HG02763 (cell line): Measurements from ENCODE around the gene SLC22A4.

Source experiments
- ATAC-seq: cut with Tn5 transposase; IDR thresholded peaks from one replicate; pipeline ENCODE4 v1.9.1; 2021; ENCODE audit warnings: mild to moderate bottlenecking, moderate library complexity; ENCODE audit not compliant: unreplicated experiment

Gene SLC22A4

DNA sequence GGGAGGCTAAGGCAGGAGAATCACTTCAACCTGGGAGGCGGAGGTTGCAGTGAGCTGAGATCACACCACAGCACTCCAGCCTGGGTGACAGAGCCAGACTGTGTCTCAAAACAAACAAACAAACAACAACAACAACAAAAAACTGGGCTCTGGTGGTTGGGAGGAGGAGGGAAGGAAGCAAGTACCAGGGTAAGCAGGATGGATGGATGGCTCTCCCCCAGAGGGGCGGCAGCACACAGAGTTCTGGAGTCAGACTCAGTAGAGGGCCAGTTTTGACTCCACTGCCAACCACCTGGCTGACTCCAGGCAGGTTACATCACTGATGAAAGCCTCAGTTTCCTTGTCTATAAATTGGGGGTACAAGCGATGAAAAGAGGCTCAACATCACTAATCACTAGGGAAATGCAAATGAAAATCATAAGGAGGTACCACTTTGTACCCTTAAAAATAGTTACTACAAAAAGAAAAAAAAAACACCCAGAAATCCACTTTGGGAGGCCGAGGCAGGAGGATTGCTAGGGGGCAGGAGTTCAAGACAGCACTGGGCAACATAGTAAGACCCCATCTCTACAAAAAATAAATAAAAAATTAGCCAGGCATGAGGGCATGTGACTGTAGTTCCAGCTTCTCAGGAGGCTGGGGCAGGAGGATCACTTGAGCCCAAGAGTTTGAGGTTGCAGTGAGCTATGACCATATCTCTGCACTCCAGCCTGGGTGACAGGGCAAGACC is 3.2 kb downstream of the SLC22A4 start:
- no peak for ATAC-seq

DNA sequence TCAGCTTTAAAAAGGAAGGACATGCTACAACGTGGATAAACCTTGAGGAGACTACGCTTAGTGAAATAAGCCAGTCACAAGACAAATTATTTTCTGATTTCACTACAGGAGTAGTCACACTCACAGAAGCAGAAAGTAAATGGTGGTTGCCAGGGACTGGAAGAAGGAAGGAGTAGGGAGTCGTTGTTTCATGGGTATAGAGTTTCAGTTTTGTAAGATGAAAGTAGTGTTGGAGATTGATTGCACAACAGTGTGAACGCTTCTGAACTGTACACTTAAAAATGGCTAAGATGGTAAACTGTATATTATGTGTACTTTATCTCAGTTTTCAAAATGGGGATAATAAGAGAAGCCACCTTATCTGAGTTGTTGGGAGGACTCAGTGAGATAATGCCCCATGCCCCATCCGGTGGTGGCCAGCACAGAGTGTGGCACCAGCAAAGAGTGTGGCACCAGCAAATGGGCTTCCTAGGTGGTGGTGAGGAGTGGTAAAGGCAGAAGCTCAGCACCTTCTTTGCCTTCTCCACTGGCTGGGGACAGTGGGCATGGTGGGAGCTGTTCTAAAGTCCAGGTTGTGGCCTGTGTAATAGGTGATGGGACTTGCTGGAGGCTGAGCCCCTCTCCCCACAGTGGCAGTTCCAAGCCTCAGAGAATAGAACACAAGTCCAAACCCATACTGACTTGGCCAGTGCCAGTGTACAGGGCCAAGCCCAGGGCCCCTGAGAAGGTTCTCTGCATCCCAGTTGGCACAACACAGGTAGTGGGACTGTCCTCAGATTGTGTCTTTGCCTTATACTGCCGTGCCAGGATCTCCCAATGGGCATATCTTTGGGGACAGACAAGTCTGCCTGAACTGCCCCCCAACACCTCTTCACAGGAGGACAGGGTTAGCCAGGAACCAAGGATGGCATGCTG is 4.4 kb downstream of the SLC22A4 start:
- no peak for ATAC-seq

DNA sequence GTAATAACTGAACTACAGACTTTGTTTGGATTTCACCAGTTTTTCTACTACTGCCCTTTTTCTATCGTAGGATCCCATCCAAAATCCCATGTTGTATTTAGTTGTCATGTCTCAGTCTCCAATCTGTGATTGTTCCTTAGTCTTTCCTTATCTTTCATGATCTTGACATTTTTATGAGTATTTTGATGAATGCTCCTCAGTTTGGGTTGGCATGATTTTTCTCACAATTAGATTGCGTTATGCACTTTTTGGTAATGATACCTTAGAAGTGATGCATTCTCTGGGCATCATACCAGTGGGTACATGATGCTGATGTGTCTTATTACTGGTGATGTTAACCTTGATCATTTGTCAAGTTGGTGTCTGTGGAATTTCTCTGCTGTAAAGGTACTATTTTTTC is 5.7 kb downstream of the SLC22A4 start:
- no peak for ATAC-seq

DNA sequence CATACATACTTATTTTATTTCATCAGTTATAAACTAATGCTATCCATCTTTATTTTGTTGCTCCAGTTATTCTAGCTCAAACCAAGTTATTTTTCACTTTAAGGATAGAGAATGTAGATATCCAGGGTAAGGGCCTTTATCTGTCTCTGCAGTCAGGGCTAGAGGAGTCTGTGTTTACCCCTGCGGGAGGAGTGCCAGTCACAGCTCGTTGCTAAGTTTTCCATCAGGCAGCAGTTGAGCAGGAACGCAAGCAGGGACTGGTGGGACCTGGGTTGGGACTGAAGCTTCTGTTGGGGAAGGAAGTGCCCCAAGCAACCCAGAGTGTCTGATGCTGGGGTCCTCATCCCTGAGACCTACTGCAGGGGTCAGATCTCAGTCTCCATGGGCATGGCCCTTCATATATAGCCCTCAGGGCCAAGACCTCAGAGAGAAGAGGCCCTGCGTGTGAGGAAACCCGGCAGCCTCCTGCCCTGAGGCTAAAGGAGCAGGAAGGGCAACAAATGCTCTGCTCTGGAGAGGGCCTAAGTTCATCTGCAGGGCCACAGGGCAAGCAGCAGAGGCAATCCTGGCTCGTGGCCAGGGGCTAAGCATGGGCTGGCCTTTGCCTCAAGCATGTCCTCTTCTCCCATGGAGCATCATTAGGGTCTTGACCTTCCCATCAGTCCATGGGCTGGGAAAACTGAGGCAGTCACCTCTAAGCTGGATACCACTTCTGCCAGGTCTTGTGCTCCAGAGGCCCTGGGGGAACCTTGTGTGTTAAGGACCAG is 6.6 kb downstream of the SLC22A4 start:
- no peak for ATAC-seq

DNA sequence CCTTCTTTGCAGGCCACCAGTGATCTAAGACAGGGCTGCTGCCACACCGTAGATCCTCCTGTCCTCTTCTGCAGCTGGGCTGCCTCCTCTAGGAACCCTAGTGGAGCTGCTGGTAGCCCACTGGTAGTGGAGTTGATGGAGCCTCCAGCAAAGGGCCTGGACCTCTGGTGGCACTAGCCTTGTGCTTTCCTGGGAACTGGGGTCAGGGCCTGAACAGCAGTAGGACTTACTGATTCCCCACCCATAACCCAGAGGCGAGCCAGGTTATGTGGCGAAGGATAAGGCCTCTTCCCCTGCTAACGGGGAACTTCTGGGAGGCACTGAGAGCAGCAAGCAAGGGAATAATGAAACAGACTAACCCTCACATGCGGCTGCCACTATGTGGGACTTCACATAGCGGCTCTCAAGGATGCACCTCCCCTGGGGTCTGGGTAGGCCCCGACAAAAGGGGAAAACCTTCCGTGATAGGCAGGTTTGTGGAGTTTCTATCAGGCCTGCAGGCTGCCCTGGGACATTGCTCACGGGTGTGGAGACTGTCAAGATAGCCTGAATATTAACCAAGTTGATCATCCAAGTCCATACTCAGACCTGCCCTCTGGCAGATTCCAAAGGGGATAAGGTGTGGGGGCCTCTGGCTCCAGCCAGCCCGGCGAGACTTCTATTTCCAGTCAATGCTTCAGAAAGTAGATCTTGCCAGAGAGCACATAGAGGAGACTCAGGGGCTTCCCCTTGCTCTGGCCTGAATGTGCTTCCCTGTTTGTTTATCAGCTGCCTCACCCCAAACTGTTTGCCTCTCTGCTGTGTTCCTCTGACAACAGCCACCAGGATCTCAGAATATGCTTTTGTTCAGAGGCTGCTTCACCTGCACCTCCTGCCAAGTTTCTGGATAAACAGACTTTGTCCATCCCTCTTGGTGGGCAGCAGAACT is 7.4 kb downstream of the SLC22A4 start:
- ATAC-seq: no peak

DNA sequence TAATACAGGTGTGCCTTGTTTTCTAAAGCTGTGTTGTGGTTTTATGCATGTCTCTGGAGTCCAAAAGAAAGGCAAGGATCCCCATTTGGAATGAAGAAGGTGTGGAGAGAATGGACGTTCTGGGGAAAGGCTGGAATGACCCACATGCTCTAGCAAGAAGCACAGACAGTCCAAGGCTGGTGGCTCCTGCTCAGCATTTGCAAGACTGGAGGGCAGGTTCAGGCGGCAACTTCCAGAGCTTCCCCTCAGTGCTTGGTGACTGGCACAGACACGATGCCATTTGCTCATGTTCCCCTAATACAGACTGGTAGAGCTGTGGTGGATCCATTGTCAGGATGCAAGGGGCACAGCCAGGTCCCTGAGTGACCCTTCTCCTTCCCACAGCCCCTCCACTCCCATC is 8.2 kb downstream of the SLC22A4 start:
- ATAC-seq: no peak

DNA sequence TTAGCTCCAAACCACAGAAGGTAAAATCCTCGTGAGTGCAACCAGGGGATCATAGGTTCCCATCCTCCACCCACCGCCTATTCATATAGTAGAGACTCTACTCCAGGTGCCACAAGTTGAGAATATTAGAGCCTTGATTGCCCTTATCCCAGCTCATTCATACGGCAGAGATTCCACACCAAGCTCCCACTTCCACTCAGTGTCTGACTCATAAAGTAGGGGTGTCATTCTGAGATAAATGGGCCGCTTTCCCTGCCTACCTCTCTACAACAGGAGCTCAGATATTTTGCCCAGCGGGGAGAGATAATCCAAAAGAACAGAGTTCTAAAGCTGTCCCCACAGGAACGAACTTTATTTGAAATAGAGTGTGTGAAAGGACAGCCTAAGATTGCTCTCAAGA is 9.4 kb downstream of the SLC22A4 start:
- no peak for ATAC-seq

DNA sequence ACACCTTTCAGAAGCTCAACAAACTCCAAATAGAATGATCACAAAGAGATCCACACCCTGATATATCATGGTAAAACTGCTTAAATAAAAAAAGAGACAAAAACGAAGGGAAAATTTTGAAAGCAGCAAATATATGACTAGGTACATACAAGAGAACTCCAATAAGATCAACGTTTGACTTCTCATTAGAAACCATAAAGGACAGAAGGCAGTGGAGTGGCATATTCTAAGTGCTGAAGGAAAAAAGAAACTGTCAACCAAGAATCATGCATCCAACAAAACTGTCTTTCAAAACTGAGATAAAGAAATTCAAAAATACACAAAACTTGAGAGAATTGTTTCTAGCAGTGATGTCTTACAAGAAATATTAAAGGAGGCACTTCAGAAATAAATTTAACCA is 11.2 kb downstream of the SLC22A4 start:
- no peak for ATAC-seq

DNA sequence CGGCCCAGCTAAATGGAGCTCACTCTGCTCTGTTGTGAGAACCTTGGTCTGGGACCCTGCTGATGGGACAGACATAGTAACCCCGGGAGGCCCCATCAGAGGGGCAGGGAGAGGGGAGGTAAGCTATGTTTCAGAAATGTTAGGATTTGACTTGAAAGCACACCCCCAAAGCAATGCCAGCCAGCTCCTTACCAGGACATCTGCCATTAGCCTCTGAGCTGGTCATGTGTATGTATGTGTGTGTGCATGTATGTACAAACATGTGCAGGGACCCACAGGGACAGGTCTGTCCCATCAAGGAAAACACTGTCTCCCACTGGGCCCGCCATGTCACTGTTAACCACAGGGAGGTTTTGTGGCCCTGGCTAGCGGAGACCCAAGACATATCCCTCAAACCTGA is 14.5 kb downstream of the SLC22A4 start:
- no peak for ATAC-seq

DNA sequence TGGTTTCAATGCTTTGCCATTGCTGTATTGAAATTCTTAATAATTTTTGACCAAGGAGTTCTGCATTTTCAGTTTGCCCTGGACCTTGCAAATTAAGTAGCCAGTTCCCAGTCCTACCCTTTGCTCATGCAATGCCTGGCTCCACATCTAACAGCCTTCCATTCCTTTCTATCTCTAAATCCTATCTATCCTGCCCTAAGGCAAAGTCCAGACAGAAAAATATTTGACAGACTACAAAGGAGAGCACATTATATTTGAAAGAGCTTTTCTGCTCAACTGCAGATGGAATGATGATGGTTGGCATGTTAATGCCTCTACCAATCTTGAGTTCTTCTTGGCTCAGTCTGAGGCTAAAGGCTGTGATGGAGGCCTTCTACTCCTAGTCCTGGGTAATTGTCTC is 15.5 kb downstream of the SLC22A4 start:
- no peak for ATAC-seq

DNA sequence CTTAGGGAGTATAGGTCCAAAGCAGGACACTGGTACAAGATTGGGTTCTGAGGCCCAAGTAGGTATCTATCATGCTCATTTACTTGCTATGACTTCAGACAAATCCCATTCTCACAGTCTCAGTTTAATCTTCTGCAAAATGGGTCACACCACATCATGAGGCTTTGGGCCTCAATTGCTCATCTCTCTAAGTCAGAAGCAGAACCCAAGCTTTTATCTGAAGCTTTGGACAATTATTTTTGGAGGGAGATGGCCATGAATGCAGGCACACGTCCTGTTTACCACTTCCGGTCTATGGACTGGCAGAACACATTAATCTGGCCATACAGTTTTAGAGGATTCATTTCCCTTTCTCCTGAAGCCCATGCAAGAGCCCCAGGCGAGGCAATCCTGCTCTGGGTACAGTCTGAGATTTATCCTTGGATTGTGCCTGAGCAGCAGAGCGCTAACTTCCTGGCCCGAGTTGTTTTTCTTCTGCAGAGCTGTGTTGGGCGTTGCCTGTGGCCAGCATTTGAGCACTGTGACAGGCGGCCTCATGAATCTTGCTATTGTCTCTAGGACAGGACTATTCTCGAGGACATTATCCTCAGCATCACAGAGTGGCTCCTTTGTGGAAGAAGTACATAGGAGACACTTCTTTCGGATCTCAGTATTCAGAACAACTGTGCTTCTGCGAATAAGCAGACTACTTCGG is 16.1 kb downstream of the SLC22A4 start:
- ATAC-seq: no peak

DNA sequence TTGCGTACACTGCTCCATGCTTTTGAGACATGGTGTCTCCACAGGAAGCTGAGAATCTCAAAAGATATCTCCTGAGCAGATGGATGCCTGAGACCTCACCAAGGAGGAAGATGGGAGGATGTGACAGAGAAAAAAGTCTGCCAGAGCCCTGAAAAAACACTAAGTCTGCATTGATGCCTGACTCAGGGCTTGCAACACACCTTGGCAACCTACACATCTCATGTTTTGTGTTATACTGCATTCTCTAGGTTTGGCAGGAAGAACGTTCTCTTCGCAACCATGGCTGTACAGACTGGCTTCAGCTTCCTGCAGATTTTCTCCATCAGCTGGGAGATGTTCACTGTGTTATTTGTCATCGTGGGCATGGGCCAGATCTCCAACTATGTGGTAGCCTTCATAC is 19.2 kb downstream of the SLC22A4 start:
- no peak for ATAC-seq

DNA sequence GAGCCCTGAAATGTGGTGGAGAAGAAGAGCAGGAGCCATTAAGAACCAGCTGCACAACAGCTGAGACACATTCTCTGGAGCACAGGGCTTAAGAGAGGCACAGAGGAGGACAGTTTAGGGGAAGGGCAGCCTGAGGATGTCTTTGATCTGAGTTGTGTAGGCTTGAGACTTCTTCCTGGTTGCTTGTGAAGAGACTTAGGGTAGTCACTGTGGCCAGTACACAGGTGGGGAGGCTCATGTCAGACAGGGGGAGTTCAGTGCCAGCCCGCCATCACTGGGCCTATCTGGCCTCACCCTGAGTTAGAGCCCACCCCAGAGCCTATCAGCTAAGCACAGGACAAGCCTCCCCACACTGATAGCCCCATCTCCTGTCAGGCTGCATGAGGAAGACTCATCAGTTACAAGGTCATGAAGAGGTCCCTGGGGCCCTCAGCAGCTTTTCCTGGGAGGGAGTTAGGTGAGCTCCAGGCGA is 19.8 kb downstream of the SLC22A4 start:
- no peak for ATAC-seq

DNA sequence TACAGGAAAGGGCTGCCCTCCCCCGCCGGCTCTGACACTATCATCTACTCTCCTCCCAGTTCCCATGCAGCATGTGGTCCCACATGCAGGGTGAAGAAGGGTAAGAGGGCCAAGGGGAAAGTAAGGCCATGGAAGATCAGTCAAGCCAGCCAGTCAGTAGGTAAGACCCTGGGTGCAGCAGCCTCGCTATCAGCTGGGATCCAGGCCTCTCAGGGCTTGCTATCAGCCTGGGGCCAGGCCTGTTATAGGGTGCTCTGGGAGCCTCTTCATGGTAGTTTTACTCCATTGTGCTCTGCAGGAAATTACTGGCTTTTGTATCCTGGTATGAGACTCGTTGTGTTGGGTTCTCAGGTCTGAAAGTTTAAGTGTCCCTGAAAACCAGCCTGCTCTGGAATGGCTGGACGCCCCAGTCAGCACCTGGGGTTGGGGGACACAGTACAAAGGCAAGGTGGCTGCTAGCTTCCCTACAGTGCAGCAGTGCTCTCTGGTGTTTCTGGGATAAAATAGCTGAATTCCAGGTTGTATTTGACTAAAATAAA is 21.4 kb downstream of the SLC22A4 start:
- no peak for ATAC-seq

DNA sequence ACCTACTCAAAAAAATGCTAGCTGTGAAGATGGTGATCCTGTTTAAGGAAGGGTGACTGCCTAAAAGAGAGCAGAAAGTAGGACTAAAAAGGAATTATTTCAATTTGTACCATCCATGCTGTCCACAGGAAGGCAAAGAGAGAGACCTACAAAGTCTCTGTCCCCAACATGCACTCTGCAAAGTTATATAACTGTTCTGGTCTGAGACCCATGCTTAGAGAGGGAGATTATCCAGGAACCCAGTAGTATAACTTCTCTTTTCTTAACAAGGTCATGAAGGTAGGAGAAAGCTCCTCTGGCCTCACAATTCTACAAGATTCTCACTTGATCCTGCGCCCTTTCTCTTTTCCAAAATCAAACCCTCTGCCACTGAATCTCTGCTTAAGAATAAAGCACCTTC is 25.8 kb downstream of the SLC22A4 start:
- ATAC-seq: no peak

DNA sequence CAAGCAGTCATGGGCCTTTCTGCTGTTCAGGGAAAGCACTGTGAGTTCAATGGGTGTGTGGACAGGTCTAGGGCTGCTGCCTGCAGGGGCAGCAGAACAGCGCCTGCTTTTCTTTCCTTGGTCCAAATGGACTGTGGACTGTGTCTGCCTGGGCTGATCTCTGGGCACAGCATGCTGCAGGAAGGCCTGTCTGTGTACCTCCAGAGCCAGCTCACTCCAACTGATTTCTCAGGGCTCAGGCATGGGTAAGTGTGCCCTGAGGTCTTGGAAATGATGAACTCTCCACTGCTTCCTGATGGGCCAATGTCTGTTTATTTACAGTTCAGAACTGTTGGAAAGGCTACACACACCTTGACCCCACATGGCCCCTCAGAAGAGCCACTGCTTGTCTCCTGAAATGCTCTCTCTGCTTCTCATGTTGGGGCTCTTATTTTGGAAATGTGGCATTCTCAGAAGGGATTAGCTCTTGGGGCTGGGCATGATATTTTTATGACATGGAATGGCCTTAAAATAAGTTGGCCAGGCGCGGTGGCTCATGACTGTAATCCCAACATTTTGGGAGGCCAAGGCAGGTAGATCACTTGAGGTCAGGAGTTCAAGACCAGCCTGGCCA is 27.0 kb downstream of the SLC22A4 start:
- ATAC-seq: no peak

DNA sequence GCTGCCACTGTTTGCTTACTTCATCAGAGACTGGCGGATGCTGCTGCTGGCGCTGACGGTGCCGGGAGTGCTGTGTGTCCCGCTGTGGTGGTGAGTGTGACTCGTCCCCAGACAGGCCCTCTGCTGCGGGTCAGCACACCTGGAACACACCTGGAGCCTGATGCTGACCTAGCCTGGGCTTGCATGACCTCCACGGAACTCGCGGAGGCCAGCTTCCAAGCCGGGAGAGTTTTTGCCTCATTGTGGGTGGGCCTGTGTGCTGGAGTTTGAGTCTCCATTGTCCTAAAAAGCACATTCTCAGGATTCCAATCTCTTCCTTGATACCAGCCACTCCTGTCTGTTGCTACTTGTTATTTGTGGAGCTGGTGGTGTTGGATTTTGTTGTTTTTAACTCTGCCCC is 28.1 kb downstream of the SLC22A4 start:
- no peak for ATAC-seq

DNA sequence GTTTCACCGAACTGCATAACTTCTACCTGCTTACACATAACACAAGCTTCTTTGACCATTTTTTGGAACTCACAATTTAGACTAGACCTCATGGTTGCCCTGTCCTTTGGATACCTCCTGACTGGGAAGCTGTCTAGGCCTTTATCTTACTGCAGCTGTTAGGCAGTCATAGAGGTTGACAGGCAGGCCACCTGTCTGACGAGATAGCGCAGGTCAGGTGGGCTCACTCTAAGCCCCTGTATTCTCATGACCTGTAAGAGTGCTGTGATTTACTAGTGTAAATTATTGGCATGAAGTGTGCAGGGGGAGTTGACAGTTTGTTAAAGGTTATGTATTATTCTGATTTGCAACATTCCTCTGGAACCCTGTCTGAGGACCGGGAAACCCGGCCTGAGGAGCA is 29.0 kb downstream of the SLC22A4 start:
- ATAC-seq: no peak

DNA sequence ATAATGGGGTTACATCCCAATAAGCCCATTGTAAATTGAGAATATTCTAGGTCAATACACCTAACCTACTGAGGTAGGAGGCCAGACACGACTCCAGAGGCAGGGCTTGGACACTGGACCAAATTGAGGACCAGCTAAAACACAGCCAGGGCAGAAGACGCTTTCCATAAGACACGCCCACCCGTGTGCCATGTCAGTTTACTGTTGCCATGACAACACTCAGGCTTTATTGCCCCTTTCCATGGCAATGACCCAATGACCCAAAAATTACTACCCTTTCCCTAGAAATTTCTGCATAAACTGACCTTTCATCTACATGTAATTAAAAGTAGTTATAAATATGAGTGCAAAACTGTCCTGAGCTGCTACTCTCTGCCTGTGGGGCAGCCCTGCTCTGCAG is 31.5 kb downstream of the SLC22A4 start:
- ATAC-seq: no peak
